NT2/D1 (cell line): ENCODE data around the gene CFAP410.

Experiments used
- YY1 ChIP-seq: IDR thresholded peaks from 2 replicates; pipeline ENCODE4 v1.6.1; 2011; ENCODE audit not compliant: insufficient read length, insufficient read depth
- ZNF274 ChIP-seq: IDR thresholded peaks from 2 replicates; pipeline ENCODE4 v1.6.1; 2011; ENCODE audit warnings: mild to moderate bottlenecking, low read depth, low read length

- TF ChIP-seq YY1: no peak
- no peak for TF ChIP-seq ZNF274
These were observed 39.5 kb downstream of the CFAP410 start, which contains the start of gene PFKL for GRCh38 chr21:44299458-44300261.
